Airway epithelial cell (primary cell): ENCODE data around the gene ARIH1. TPM values are rescaled to one million over a fixed set of nuclear protein-coding genes. Genes with fewer than 3 reads are reported as not detected.

Source experiments
- total RNA-seq: library from RNA; depleted of rRNA; stranded (reverse); fragments of >200 nt; gene quantifications from 2 replicates; pipeline ENCODE4 v1.2.3, GENCODE V29; 2015

Gene ARIH1, protein sequence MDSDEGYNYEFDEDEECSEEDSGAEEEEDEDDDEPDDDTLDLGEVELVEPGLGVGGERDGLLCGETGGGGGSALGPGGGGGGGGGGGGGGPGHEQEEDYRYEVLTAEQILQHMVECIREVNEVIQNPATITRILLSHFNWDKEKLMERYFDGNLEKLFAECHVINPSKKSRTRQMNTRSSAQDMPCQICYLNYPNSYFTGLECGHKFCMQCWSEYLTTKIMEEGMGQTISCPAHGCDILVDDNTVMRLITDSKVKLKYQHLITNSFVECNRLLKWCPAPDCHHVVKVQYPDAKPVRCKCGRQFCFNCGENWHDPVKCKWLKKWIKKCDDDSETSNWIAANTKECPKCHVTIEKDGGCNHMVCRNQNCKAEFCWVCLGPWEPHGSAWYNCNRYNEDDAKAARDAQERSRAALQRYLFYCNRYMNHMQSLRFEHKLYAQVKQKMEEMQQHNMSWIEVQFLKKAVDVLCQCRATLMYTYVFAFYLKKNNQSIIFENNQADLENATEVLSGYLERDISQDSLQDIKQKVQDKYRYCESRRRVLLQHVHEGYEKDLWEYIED
- total RNA-seq = 27.9 and 43.6 TPM in 2 replicates

GRCh38 chr15:72473614-72474465 is at the start of gene ARIH1:
Gene ARIH1 (plus strand): TSS chr15:72474330. CDS start chr15:72474640, 310 bp downstream.

Other genes starting within 250 kb of the ARIH1 start
- gene PKM, start 243.1 kb upstream of the ARIH1 start, total RNA-seq = 1,783 and 1,936 TPM in 2 replicates
- 7.5 and 11.1 TPM in 2 replicates for gene PARP6, start 201.8 kb upstream of the ARIH1 start, total RNA-seq
- 0.35 TPM in 1 of 2 replicates, not detected in the other for gene CELF6, start 154.2 kb upstream of the ARIH1 start, total RNA-seq
- gene HEXA, start 98.3 kb upstream of the ARIH1 start, total RNA-seq = 43.8 and 44.4 TPM in 2 replicates
- not detected in 2 replicates for gene TMEM202, start 76.0 kb upstream of the ARIH1 start, total RNA-seq
- not detected in 2 replicates for gene GOLGA6B, start 180.4 kb downstream of the ARIH1 start, total RNA-seq
- gene HIGD2B, start 211.9 kb downstream of the ARIH1 start, total RNA-seq = not detected in 2 replicates
- gene BBS4, start 211.9 kb downstream of the ARIH1 start, total RNA-seq = 9.0 and 11.0 TPM in 2 replicates